Ishikawa (cell line): ENCODE data around the gene SPSB4.

Experiments
- CEBPB ChIP-seq: IDR thresholded peaks from 2 replicates; pipeline ENCODE4 v1.6.1; 2012
- CREB1 ChIP-seq: IDR thresholded peaks from 2 replicates; pipeline ENCODE4 v1.6.1; 2012; ENCODE audit warnings: low read depth
- EGR1 ChIP-seq: IDR thresholded peaks from 2 replicates; pipeline ENCODE4 v1.6.1; 2012
- EP300 ChIP-seq: IDR thresholded peaks from 2 replicates; pipeline ENCODE4 v1.6.1; 2012; ENCODE audit warnings: borderline replicate concordance
- FOXM1 ChIP-seq: IDR thresholded peaks from 2 replicates; pipeline ENCODE4 v1.6.1; 2012; ENCODE audit warnings: low read depth, borderline replicate concordance
- NFIC ChIP-seq: IDR thresholded peaks from 2 replicates; pipeline ENCODE4 v1.6.1; 2012
- RAD21 ChIP-seq: IDR thresholded peaks from 2 replicates; pipeline ENCODE4 v1.6.1; 2012; ENCODE audit warnings: low read depth
- TAF1 ChIP-seq: IDR thresholded peaks from 2 replicates; pipeline ENCODE4 v1.6.1; 2012; ENCODE audit warnings: low read depth, mild to moderate bottlenecking
- TCF12 ChIP-seq: IDR thresholded peaks from 2 replicates; pipeline ENCODE4 v1.6.1; 2012; ENCODE audit warnings: low read depth
- TEAD4 ChIP-seq: IDR thresholded peaks from 2 replicates; pipeline ENCODE4 v1.6.1; 2012
- YY1 ChIP-seq: IDR thresholded peaks from 2 replicates; pipeline ENCODE4 v1.6.1; 2012; ENCODE audit warnings: low read depth
- ZBTB7A ChIP-seq: IDR thresholded peaks from 2 replicates; pipeline ENCODE4 v1.6.1; 2012; ENCODE audit warnings: low read depth
- TF ChIP-seq, protein P1 (sequence below): IDR thresholded peaks from 2 replicates; pipeline ENCODE4 v1.6.1; 2012
- TF ChIP-seq, protein P2 (sequence below): IDR thresholded peaks from 2 replicates; pipeline ENCODE4 v1.6.1; 2012
- TF ChIP-seq, protein P3 (sequence below): IDR thresholded peaks from 2 replicates; pipeline ENCODE4 v1.6.1; 2012; ENCODE audit warnings: low read depth, mild to moderate bottlenecking

The SPSB4 gene

DNA sequence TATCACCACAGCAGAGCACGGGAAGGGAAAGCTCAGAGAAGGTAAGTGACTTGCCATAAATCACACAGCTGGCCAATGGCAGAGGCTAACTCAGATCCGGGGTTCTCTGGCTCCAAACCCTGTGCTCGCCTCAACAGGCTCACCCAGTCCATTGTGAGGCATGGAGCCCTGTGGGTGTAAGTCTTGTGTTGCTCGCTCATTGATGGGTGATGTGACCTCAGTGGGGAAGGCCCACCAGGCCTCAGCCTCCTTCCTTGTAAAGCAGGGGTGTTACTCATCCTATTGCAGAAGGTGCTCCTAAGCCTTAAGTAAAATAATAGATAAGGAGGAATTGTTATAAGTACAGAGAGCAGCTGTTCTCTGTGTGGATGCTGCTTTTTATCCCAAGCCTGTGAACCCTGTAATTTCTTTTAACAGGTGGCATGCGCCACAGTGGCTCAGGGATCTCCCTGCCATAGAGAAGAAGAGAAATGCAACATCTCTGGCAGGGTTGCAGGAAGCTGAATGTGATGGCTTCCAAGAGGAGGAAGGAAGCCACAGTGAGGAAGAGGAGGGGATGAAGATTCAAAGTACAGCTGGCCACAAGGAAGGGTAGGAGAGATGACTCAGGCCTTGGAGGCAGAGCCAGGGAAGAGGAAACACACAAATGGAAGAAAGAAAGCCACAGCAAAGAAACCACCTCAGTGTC is 30.9 kb upstream of the SPSB4 start:
- TF ChIP-seq FOXM1 (no peak), RAD21 (no peak), TAF1 (no peak), CEBPB (no peak), TEAD4 (no peak)
- TF ChIP-seq, protein P1, sequence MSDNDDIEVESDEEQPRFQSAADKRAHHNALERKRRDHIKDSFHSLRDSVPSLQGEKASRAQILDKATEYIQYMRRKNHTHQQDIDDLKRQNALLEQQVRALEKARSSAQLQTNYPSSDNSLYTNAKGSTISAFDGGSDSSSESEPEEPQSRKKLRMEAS = no peak
- TF ChIP-seq, protein P2, sequence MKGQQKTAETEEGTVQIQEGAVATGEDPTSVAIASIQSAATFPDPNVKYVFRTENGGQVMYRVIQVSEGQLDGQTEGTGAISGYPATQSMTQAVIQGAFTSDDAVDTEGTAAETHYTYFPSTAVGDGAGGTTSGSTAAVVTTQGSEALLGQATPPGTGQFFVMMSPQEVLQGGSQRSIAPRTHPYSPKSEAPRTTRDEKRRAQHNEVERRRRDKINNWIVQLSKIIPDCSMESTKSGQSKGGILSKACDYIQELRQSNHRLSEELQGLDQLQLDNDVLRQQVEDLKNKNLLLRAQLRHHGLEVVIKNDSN = no peak
- TF ChIP-seq, protein P3, sequence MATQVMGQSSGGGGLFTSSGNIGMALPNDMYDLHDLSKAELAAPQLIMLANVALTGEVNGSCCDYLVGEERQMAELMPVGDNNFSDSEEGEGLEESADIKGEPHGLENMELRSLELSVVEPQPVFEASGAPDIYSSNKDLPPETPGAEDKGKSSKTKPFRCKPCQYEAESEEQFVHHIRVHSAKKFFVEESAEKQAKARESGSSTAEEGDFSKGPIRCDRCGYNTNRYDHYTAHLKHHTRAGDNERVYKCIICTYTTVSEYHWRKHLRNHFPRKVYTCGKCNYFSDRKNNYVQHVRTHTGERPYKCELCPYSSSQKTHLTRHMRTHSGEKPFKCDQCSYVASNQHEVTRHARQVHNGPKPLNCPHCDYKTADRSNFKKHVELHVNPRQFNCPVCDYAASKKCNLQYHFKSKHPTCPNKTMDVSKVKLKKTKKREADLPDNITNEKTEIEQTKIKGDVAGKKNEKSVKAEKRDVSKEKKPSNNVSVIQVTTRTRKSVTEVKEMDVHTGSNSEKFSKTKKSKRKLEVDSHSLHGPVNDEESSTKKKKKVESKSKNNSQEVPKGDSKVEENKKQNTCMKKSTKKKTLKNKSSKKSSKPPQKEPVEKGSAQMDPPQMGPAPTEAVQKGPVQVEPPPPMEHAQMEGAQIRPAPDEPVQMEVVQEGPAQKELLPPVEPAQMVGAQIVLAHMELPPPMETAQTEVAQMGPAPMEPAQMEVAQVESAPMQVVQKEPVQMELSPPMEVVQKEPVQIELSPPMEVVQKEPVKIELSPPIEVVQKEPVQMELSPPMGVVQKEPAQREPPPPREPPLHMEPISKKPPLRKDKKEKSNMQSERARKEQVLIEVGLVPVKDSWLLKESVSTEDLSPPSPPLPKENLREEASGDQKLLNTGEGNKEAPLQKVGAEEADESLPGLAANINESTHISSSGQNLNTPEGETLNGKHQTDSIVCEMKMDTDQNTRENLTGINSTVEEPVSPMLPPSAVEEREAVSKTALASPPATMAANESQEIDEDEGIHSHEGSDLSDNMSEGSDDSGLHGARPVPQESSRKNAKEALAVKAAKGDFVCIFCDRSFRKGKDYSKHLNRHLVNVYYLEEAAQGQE = no peak

DNA sequence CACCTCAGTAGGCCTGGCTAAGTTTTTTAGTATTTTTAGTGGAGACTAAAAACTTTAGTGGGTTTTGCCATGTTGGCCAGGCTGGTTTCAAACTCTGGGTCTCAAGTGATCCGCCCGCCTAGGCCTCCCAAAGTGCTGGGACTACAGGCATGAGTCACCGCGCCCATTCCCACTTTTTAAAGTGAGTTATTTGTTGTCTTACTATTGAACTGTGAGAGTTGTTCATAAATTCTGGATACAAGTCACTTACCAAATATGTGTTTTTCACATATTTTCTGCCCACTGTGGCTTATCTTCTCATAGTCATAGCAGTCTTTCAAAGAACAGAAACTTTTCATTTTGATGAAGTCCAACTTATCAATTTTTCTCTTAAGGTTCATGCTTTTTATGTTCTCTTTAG is 29.9 kb upstream of the SPSB4 start:
- TF ChIP-seq FOXM1 = no peak
- TF ChIP-seq EP300 = no peak

DNA sequence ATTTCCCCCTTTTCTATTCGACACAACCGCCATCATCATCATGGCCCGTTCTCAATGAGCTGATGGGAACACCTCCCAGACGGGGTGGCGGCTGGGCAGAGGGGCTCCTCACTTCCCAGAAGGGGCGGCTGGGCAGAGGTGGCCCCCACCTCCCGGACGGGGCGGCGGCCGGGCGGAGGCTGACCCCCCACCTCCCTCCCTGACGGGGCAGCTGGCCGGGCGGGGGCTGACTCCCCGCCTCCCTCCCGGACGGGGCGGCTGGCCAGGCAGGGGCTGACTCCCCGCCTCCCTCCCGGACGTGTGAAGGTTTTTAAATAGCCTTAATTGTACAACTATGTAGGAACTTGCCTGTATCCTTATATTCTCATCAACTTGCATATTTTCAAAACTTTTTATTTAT is 20.9 kb upstream of the SPSB4 start:
- TF ChIP-seq YY1 (no peak), TEAD4 (no peak), ZBTB7A (no peak), TCF12 (no peak), RAD21 (no peak), CEBPB (no peak), FOXM1 (no peak)
- TF ChIP-seq, protein P3 = no peak
- TF ChIP-seq, protein P2 = no peak

DNA sequence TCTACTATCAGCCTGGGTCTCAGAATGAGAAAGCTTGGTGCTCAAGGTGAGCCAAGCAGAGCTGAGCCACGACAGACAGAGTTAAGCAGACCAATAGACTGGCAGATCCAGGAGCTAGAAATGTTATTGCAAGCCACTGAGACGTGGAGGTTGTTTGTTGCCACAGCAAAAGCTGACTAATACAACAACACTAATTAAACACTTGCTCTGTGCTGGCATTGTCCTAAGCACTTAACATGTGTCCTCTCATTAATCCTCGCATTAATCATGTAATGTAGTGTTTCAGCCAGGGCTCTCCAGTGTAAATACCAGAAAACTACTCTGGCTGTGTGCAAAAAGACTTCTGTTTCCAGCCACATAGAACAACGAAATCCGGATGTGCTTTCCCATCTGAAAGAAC is 11.6 kb upstream of the SPSB4 start:
- TF ChIP-seq CEBPB (no peak), RAD21 (no peak), TCF12 (no peak), TEAD4 (no peak), CREB1 (no peak)

DNA sequence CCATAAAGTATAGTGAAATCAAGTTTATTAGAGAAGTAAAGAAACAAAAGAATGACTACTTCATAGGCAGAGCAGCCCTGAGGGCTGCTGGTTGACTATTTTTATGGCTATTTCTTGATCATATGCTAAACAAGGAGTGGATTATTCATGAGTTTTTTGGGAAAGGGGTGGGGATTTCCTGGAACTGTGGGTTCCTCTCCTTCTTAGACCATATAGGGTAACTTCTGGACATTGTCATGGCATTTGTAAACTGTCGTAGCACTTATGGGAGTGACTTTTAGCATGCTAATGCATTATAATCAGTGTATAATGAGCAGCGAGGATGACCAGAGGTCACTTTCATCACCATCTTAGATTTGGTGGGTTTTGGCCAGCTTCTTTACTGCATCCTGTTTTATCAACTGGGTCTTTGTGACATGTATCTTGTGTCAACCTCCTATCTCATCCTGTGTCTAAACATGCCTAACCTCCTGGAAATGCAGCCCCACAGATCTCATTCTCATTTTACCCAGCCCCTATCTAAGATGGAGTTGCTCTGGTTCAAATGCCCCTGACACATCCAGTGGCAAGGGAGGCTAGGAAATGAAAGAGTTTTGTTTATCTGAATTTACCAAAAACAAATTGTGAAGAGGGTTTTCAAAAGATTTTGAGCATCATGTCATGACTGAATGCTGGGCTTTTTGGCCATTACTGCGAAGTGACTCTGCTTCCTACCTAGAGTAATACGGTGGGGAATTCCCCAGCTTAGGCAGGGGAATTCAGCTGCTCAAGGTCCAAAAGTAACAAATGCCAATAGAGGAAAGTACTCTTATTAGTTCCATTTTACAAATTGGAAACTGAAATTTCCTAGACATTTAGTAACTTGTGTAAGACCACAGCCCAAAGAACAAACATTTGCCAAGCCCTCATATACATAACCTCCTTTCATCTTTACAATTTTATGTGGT is 6.2 kb upstream of the SPSB4 start:
- TF ChIP-seq ZBTB7A (no peak), EGR1 (no peak), FOXM1 (no peak), TAF1 (no peak), TEAD4 (no peak), CEBPB (no peak), EP300 (no peak), NFIC (no peak)
- TF ChIP-seq, protein P1 = no peak
- TF ChIP-seq, protein P2 = no peak

DNA sequence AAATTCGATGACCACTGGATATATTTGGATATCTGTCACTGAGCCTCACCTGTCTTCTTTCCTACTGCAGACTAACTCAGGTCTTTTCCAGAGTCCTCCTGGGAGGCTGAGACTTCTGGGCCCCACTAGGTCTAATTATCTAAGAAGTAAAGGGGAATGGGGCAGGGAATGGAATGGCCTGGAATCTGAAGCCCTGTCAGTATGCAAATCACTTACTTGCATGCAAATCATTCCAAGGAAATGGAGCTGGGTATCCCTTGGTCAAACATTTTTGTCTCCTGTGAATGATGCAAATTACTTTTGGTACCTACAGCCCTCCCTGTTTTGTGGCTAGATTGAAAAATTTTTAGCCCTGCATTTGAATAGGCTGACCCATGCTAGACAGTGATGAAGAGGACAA is 5.3 kb upstream of the SPSB4 start:
- no peak for TF ChIP-seq RAD21
- TF ChIP-seq, protein P2 = no peak
- TF ChIP-seq ZBTB7A = no peak
- TF ChIP-seq CEBPB = no peak
- TF ChIP-seq NFIC = no peak
- no peak for TF ChIP-seq TCF12
- no peak for TF ChIP-seq FOXM1
- TF ChIP-seq EP300 = no peak
- TF ChIP-seq EGR1 = no peak
- no peak for TF ChIP-seq TEAD4
- TF ChIP-seq, protein P3 = no peak
- TF ChIP-seq, protein P1 = no peak
- no peak for TF ChIP-seq TAF1
